Testis (tissue), 2 donors: Measurements from ENCODE around the gene PRAMEF1.

Experiments used
- POLR2A ChIP-seq: fragments of 450-650 bp; IDR thresholded peaks from one replicate; pipeline ENCODE4 v1.6.1; 2017; ENCODE audit warnings: antibody characterized with exemption, mild to moderate bottlenecking, moderate library complexity
- TF ChIP-seq, protein P1 (sequence below), 3 experiments: fragments of 450-650 bp in 2 of 3; fragments of 200-600 bp in 1 of 3; sonication (generic) in 1 of 3; IDR thresholded peaks; one replicate each; pipeline ENCODE4 v1.5.1; 2016 to 2019; ENCODE audit warnings: antibody characterized with exemption in 3 of 3, mild to moderate bottlenecking in 2 of 3, moderate library complexity in 1 of 3

DNA sequence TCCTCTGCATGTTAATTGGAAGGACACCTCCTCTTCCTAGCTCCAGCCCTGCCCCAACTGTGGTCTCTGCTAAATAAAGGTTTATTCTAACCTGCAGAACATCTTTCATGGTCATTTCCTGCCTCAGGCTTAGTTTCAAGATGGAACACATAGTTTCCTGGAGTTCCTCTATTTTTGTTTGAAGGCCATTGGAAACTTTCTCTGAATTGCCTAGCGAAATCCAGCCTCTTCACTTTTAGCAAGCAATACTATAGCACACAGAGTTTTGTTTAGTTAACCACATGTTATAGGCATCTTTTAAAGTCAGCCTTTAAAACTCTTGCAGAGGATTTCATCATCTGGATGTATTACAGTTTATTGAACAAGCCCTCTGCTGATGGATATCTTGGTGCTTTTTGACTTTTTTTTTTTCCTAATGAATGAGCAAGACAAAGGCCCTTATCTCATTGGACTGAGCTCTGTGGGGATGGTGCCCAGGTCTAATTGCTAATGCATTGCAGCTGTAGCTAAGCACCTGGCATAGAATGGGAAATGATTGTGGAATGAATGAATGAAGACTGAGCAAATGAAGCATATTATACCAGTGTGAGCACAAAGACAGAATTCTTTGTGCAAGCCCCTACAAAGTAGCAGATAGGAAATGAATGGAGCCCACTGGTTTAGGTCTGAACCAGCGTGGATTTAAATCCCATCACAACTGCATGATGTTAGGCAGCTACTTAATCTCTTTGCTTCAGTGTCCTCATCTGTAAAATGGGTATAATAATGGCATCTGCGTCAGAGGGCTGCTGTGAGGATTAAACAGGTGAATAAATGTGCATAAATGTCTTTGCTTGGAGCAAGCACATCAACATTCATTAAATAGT lies 45.8 kb upstream of the PRAMEF1 start:
- TF ChIP-seq, protein P1, sequence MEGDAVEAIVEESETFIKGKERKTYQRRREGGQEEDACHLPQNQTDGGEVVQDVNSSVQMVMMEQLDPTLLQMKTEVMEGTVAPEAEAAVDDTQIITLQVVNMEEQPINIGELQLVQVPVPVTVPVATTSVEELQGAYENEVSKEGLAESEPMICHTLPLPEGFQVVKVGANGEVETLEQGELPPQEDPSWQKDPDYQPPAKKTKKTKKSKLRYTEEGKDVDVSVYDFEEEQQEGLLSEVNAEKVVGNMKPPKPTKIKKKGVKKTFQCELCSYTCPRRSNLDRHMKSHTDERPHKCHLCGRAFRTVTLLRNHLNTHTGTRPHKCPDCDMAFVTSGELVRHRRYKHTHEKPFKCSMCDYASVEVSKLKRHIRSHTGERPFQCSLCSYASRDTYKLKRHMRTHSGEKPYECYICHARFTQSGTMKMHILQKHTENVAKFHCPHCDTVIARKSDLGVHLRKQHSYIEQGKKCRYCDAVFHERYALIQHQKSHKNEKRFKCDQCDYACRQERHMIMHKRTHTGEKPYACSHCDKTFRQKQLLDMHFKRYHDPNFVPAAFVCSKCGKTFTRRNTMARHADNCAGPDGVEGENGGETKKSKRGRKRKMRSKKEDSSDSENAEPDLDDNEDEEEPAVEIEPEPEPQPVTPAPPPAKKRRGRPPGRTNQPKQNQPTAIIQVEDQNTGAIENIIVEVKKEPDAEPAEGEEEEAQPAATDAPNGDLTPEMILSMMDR (IDR thresholded peaks at IDR 0.05): no peak
- TF ChIP-seq POLR2A: no peak
